ENCODE measurements around the gene DIP2A. TPM values are rescaled to one million over a fixed set of nuclear protein-coding genes. Genes with fewer than 3 reads are reported as not detected.

DIP2A gene
- total and polyA plus RNA-seq, 11 donors: 13.4 to 31.9 (median 22.6) TPM

DNA sequence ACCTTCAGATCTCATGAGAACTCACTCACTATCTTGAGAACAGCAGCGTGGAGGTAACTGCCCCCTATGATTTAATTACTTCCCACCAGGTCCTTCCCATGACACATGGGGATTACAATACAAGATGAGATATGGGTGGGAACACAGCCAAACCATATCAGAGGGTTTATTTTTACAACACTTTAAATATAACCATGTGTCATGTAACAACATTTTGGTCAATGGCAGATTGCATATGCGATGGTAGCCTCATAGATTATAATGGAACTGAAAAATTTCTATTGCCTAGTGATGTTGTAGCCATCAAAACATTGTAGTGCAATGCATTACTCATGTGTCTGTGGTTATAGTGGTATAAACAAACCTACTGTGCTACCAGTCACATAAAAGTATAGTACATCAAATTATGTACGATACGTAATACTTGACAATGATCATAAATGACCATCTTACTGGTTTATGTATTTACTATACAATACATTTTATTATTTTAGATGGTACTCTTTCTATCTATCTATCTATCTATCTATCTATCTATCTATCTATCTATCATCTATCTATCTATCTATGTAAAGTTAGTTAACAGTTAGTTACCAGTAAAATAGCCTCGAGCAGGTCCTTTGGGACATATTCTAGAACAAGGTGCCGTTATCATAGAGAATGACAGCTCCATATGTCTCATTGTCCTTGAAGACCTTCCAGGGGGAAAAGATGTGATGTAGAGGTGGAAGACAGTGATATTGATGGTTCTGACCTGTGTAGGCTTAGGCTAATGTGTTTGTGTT lies 158.8 kb downstream of the DIP2A start:
- no peaks in the 10 kb centered on the region for H3K36me3 ChIP-seq
- intact Hi-C loops (cut with DNase I): no loop called here
- H3K4me3 ChIP-seq: no peak overlapping the region
- H3K27me3 ChIP-seq: no peaks in the 10 kb centered on the region
- no peak for ATAC-seq
- H3K27ac ChIP-seq: no peak overlapping the region
- H3K9me3 ChIP-seq: no peaks in the 10 kb centered on the region
- WGBS, 4 donors: 53 to 68% (median 63%) methylated on average over 6 of the region's 6 CpGs
- H3K4me1 ChIP-seq: peaks cover 0 to 24% (median 0%) of the 10 kb centered on the region in 12 donors
- no peak for DNase-seq
- no peak for TF ChIP-seq POLR2A (IDR thresholded peaks at IDR 0.05)
- TF ChIP-seq, protein P1, sequence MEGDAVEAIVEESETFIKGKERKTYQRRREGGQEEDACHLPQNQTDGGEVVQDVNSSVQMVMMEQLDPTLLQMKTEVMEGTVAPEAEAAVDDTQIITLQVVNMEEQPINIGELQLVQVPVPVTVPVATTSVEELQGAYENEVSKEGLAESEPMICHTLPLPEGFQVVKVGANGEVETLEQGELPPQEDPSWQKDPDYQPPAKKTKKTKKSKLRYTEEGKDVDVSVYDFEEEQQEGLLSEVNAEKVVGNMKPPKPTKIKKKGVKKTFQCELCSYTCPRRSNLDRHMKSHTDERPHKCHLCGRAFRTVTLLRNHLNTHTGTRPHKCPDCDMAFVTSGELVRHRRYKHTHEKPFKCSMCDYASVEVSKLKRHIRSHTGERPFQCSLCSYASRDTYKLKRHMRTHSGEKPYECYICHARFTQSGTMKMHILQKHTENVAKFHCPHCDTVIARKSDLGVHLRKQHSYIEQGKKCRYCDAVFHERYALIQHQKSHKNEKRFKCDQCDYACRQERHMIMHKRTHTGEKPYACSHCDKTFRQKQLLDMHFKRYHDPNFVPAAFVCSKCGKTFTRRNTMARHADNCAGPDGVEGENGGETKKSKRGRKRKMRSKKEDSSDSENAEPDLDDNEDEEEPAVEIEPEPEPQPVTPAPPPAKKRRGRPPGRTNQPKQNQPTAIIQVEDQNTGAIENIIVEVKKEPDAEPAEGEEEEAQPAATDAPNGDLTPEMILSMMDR (IDR thresholded peaks at IDR 0.05): no peak

DNA sequence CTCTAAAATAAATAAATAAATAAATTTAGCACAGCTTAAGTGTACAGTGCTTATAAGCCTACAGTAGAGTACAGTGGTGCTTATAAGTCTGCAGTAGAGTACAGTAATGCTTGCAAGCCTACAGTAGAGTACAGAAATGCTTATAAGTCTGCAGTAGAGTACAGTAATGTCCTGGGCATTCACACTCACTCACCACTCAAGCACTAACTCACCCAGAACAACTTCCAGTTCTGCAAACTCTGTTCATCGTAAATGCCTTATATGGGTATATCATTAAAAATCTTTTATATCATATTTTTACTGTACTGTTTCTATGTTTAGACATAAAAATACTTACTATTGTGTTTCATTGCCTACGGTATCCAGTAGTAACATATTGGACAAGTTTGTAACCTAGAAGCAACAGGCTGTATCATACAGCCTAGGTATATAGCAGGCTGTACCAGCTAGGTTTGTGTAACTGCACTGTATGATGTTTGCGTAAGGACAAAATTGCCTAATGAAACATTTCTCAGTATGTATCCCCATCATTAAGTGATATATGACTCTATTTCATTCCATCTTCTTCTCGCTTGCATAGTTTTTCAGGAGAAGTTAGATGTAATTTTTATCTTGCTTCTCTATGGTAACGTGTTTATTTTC lies 160.2 kb downstream of the DIP2A start:
- H3K27me3 ChIP-seq: no peaks in the 10 kb centered on the region
- no peaks in the 10 kb centered on the region for H3K36me3 ChIP-seq
- no peak for ATAC-seq
- H3K9me3 ChIP-seq: no peaks in the 10 kb centered on the region
- TF ChIP-seq, protein P1 (IDR thresholded peaks at IDR 0.05): no peak
- TF ChIP-seq POLR2A (IDR thresholded peaks at IDR 0.05): no peak
- intact Hi-C loops (cut with DNase I): no loop called here
- no peak overlapping the region for H3K4me3 ChIP-seq
- no peak for DNase-seq
- H3K27ac ChIP-seq: no peak overlapping the region
- H3K4me1 ChIP-seq: peaks cover 0 to 35% (median 0%) of the 10 kb centered on the region in 12 donors
- 89 to 96% (median 93%) methylated on average over 5 of the region's 5 CpGs for WGBS, 4 donors

Other genes starting within 250 kb of the DIP2A start
- 10 to 100 TPM; 34.2 to 65.5 (median 41.7) TPM for gene LSS, start 230.1 kb upstream of the DIP2A start, total RNA-seq
- 10 to 100 TPM; 25.1 to 35.7 TPM for gene LSS, start 230.1 kb upstream of the DIP2A start, polyA plus RNA-seq
- gene MCM3AP, start 173.3 kb upstream of the DIP2A start, total RNA-seq: 10 to 100 TPM; 47.3 to 69.8 (median 56.8) TPM
- 10 to 100 TPM; 24.5 to 50.9 TPM for gene MCM3AP, start 173.3 kb upstream of the DIP2A start, polyA plus RNA-seq
- 10 to 100 TPM; 11.4 to 28.1 (median 16.0) TPM for gene YBEY, start 172.5 kb upstream of the DIP2A start, total RNA-seq
- gene YBEY, start 172.5 kb upstream of the DIP2A start, polyA plus RNA-seq: 10 to 100 TPM; 14.7 to 16.5 TPM
- gene C21orf58, start 135.0 kb upstream of the DIP2A start, total RNA-seq: 1 to 10 TPM in 6 of 9 donors, under 1 TPM in 3; 0.72 to 4.0 (median 1.3) TPM
- gene C21orf58, start 135.0 kb upstream of the DIP2A start, polyA plus RNA-seq: 1 to 10 TPM in 1 of 2 donors, under 1 TPM in 1; 0.64 to 1.8 TPM
- gene PCNT, start 134.7 kb upstream of the DIP2A start, total RNA-seq: 10 to 100 TPM; 23.0 to 73.0 (median 36.7) TPM
- gene PCNT, start 134.7 kb upstream of the DIP2A start, polyA plus RNA-seq: 10 to 100 TPM; 17.0 to 40.7 TPM
- gene S100B, start 146.2 kb downstream of the DIP2A start, total RNA-seq: 10 to 100 TPM in 2 of 9 donors, 1 to 10 TPM in 5, under 1 TPM in 2; 0.49 to 36.3 (median 3.3) TPM
- 1 to 10 TPM; 2.8 to 6.4 TPM for gene S100B, start 146.2 kb downstream of the DIP2A start, polyA plus RNA-seq
- gene PRMT2, start 176.8 kb downstream of the DIP2A start, total RNA-seq: 10 to 100 TPM; 35.1 to 74.8 (median 56.4) TPM
- 10 to 100 TPM; 27.3 to 53.1 TPM for gene PRMT2, start 176.8 kb downstream of the DIP2A start, polyA plus RNA-seq